K562 (cell line): ENCODE measurements around the gene SLC8A2. TPM values are rescaled to one million over a fixed set of nuclear protein-coding genes. Genes with fewer than 3 reads are reported as not detected.
A peak's percentile ranks its signal among the peaks of the same experiment; 100 is the strongest.

Source experiments
- ATAC-seq: fragments of 200-7000 bp; cut with Tn5 transposase; 3 replicates; pipeline ENCODE4 v1.9.1; 2020; ENCODE audit warnings: moderate library complexity
- BruUV-seq: library from RNA; stranded (reverse); fragments of 400-500 nt; replicated peaks from 2 replicates; lab custom pipeline; 2021; lab: Mats Ljungman, UMichigan
- CTCF ChIA-PET: fragments of 300-600 bp; formaldehyde crosslinking; extraction: SDS; loops from one replicate; lab custom pipeline; 2021; ENCODE audit warnings: low intra/inter-chr PET ratio; lab: Yijun Ruan, JAX
- POLR2A ChIA-PET: fragments of 300-600, 350-650 bp; sonication (Branson Sonifier 250); formaldehyde crosslinking; extraction: SDS; loops from one replicate; lab custom pipeline; 2021; ENCODE audit warnings: antibody characterized with exemption, inconsistent platforms; lab: Yijun Ruan, JAX
- DNase-seq, 4 experiments: peaks; one replicate each; pipeline versions ENCODE4 v3.0.0 to v3.0.0-alpha.2; 2011 to 2018; ENCODE audit warnings: low spot score in 3 of 4, mixed read lengths in 3 of 4; ENCODE audit errors: extremely low read depth in 1 of 4
- FAIRE-seq: peaks from 2 replicates; lab custom pipeline; 2011; peaks lifted over from hg19 to GRCh38; lab: Jason Lieb, UNC
- H2AFZ ChIP-seq: 2 replicates; pipeline ENCODE4 v1.6.0; 2011; ENCODE audit warnings: low read depth, low read length, control low read depth, inconsistent platforms
- H3K27ac ChIP-seq: fragments of 200-600 bp; 3 replicates; pipeline ENCODE4 v1.8.0; 2011; ENCODE audit warnings: low read depth, mild to moderate bottlenecking, control low read depth, inconsistent platforms, low read length, moderate library complexity, mixed read lengths; ENCODE audit errors: extremely low read depth
- H3K27me3 ChIP-seq, 2 experiments: fragments of 300-600 bp in 1 of 2; 2 replicates in 1 of 2; 3 replicates in 1 of 2; pipeline versions ENCODE4 v1.6.0 to v1.8.0; 2011; ENCODE audit warnings: inconsistent platforms in 2 of 2, low read length in 2 of 2, mild to moderate bottlenecking in 1 of 2, mixed read lengths in 1 of 2, moderate library complexity in 1 of 2; ENCODE audit not compliant: control insufficient read depth in 2 of 2, insufficient read depth in 2 of 2
- H3K36me3 ChIP-seq: fragments of 300-600 bp; 3 replicates; pipeline ENCODE4 v1.8.0; 2011; ENCODE audit warnings: mild to moderate bottlenecking, low read length, inconsistent platforms; ENCODE audit not compliant: control insufficient read depth, insufficient read depth
- H3K4me1 ChIP-seq, 2 experiments: fragments of 200-600 bp in 1 of 2; replicated peaks in 1 of 2; 2 replicates in 1 of 2; 3 replicates in 1 of 2; pipeline versions ENCODE4 v1.5.1 to v1.8.0; 2011; ENCODE audit warnings: inconsistent platforms in 2 of 2, low read length in 2 of 2, mild to moderate bottlenecking in 1 of 2, mixed read lengths in 1 of 2, moderate library complexity in 1 of 2; ENCODE audit not compliant: control insufficient read depth in 2 of 2, insufficient read depth in 2 of 2
- H3K4me2 ChIP-seq: 2 replicates; pipeline ENCODE4 v1.6.1; 2011; ENCODE audit warnings: low read length, control low read depth, inconsistent platforms, mixed read lengths; ENCODE audit not compliant: insufficient read depth
- H3K4me3 ChIP-seq: fragments of 200-600 bp; sonication (generic), shearing (Covaris generic); 2 replicates; pipeline ENCODE4 v1.5.1; 2016; ENCODE audit warnings: control low read depth, inconsistent platforms
- H3K79me2 ChIP-seq: fragments of 200-600 bp; 3 replicates; pipeline ENCODE4 v1.8.0; 2011; ENCODE audit warnings: low read length, inconsistent platforms; ENCODE audit not compliant: control insufficient read depth, insufficient read depth
- H3K9ac ChIP-seq, 2 experiments: 2 replicates each; pipeline versions ENCODE4 v1.6.0 to v1.6.1; 2011; ENCODE audit warnings: low read depth in 2 of 2, low read length in 2 of 2, control low read depth in 1 of 2, inconsistent platforms in 1 of 2, mild to moderate bottlenecking in 1 of 2, mixed read lengths in 1 of 2; ENCODE audit not compliant: insufficient read depth in 1 of 2
- H3K9me1 ChIP-seq: one replicate; pipeline ENCODE4 v1.6.0; 2011; ENCODE audit warnings: inconsistent platforms, mild to moderate bottlenecking, low read length, moderate library complexity; ENCODE audit not compliant: control insufficient read depth, insufficient read depth
- H3K9me3 ChIP-seq: replicated peaks from 2 replicates; pipeline ENCODE4 v1.5.1; 2011; ENCODE audit warnings: low read depth, low read length, inconsistent platforms; ENCODE audit not compliant: control insufficient read depth, insufficient read depth
- H4K20me1 ChIP-seq: replicated peaks from 2 replicates; pipeline ENCODE4 v1.6.1; 2011; ENCODE audit warnings: low read length, inconsistent platforms, mixed read lengths; ENCODE audit not compliant: control insufficient read depth, insufficient read depth
- EP400 ChIP-seq: fragments of 450-650 bp; IDR thresholded peaks from 2 replicates; pipeline ENCODE4 v1.6.1; 2017; ENCODE audit warnings: antibody characterized with exemption, mild to moderate bottlenecking, moderate library complexity
- FOSL1 ChIP-seq: fragments of 200-800 bp; sonication (Bioruptor generic); conservative IDR thresholded peaks from 2 replicates; pipeline ENCODE4 v1.6.1; 2016; ENCODE audit warnings: missing genetic modification characterization, missing compliant biosample characterization
- FOXA1 ChIP-seq: fragments of 450-650 bp; IDR thresholded peaks from 2 replicates; pipeline ENCODE4 v1.6.1; 2016; ENCODE audit warnings: mild to moderate bottlenecking, borderline replicate concordance
- GATA2 ChIP-seq: sonication (generic); formaldehyde crosslinking; IDR thresholded peaks from 2 replicates; pipeline ENCODE4 v1.4.0; 2020; ENCODE audit warnings: mild to moderate bottlenecking, missing genetic modification reagents
- IFI16 ChIP-seq: fragments of 250-450 bp; sonication (Bioruptor Pico); IDR thresholded peaks from 2 replicates; pipeline ENCODE4 v2.1.2; 2022; ENCODE audit warnings: mild to moderate bottlenecking, inconsistent platforms
- ZNF584 ChIP-seq: fragments of 200-800 bp; sonication (Bioruptor generic); IDR thresholded peaks from 2 replicates; pipeline ENCODE4 v1.6.1; 2016; ENCODE audit warnings: low read depth, mild to moderate bottlenecking, missing genetic modification characterization, missing compliant biosample characterization
- ZNF75A ChIP-seq: fragments of 450-650 bp; formaldehyde crosslinking; IDR thresholded peaks from 2 replicates; pipeline ENCODE4 v1.4.0; 2020; ENCODE audit warnings: mild to moderate bottlenecking
- WGBS: fragments of 100-300 bp; shearing (Covaris generic); methylation state at CpG from one replicate; pipeline ENCODE4 v1.1.6; 2016; ENCODE audit warnings: low coverage, mixed read lengths; ENCODE audit not compliant: insufficient coverage; ENCODE audit errors: missing lambda C conversion rate; 5-methylcytosine and 5-hydroxymethylcytosine counted together
- in situ Hi-C: fragments of 300-500 bp; cut with MboI; formaldehyde crosslinking; loops from 4 replicates; pipeline ENCODE4 v1.15.0; 2018; ENCODE audit warnings: inconsistent platforms, mixed read lengths
- intact Hi-C: fragments of 100-400 bp; cut with micrococcal nuclease; formaldehyde crosslinking; loops from 2 replicates; pipeline ENCODE4 v1.14.2; 2022
- polyA plus RNA-seq, 8 experiments: library from polyadenylated mRNA; depleted of rRNA in 4 of 8; stranded (reverse) in 5 of 8; unstranded in 3 of 8; fragments of >200 nt; fragmentation: Nextera tagmentation in 2 of 8; fragmentation: Illumina TruSeq in 1 of 8; extraction: Ambion mirVana in 2 of 8; extraction: Trizol in 1 of 8; gene quantifications; 2 replicates each; pipeline versions ENCODE4 v1.2.1 to v1.2.3, GENCODE V29; 2011 to 2014; ENCODE audit warnings: inconsistent platforms in 1 of 8, missing spikeins in 1 of 8
- total RNA-seq, 7 experiments: library from RNA; depleted of rRNA in 6 of 7; stranded (reverse); fragments of >200 nt in 6 of 7; fragmentation: Illumina TruSeq in 2 of 7; extraction: Trizol in 2 of 7; gene quantifications; 2 replicates each; pipeline versions ENCODE4 v1.2.1 to v1.2.3, GENCODE V29; 2011 to 2021; ENCODE audit warnings: low replicate concordance in 1 of 7
- TF ChIP-seq, protein P1 (sequence below): fragments of 450-650 bp; formaldehyde crosslinking; IDR thresholded peaks from 2 replicates; pipeline ENCODE4 v1.4.0; 2022; ENCODE audit warnings: mild to moderate bottlenecking, moderate library complexity
- TF ChIP-seq, protein P2 (sequence below), 2 experiments: fragments of 450-650 bp in 1 of 2; sonication (generic) in 1 of 2; formaldehyde crosslinking in 1 of 2; IDR thresholded peaks in 1 of 2; conservative IDR thresholded peaks in 1 of 2; 2 replicates each; pipeline versions ENCODE4 v1.6.1 to v1.8.1; 2016 to 2023; ENCODE audit warnings: mild to moderate bottlenecking in 2 of 2, moderate library complexity in 2 of 2, inconsistent platforms in 1 of 2, missing genetic modification reagents in 1 of 2
- TF ChIP-seq, protein P3 (sequence below): fragments of 250-450 bp; sonication (Bioruptor Pico); IDR thresholded peaks from 2 replicates; pipeline ENCODE4 v1.4.0; 2020; ENCODE audit warnings: borderline replicate concordance
- TF ChIP-seq, protein P4 (sequence below): sonication (generic); formaldehyde crosslinking; IDR thresholded peaks from 2 replicates; pipeline ENCODE4 v1.8.1; 2023; ENCODE audit warnings: mild to moderate bottlenecking, missing genetic modification reagents

SLC8A2 gene
- total and polyA plus RNA-seq, 9 of the 15 experiments (the other 6 are each of a cell fraction or from before 2014, with no cell fraction given) = 0.07 to 0.66 (median 0.24) TPM; not detected in 3

DNA sequence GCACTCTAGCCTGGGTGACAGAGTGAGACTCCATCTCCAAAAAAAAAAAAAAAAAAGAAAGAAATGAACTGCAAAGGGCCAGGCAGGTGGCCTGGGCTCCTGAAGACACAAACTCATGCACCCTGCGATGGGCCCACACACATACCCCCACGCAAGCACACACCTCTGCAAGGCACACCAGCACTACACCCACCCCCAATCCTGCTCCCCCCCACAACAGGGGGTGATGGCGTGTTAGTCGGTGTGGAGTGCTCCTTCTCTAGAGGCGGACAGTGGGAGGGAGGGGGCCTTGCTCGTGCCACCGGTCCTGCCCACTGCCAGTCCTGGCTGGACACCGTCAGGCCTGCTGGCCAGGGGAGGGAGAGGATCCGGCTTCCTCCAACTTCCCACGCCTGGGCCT lies 1.6 kb upstream of the SLC8A2 start (continued):
- TF ChIP-seq, protein P1, sequence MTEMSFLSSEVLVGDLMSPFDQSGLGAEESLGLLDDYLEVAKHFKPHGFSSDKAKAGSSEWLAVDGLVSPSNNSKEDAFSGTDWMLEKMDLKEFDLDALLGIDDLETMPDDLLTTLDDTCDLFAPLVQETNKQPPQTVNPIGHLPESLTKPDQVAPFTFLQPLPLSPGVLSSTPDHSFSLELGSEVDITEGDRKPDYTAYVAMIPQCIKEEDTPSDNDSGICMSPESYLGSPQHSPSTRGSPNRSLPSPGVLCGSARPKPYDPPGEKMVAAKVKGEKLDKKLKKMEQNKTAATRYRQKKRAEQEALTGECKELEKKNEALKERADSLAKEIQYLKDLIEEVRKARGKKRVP (CRISPR knock-in tag) = no peak
- TF ChIP-seq, protein P2, sequence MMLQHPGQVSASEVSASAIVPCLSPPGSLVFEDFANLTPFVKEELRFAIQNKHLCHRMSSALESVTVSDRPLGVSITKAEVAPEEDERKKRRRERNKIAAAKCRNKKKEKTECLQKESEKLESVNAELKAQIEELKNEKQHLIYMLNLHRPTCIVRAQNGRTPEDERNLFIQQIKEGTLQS (IDR thresholded peaks at IDR 0.05) = no peak
- TF ChIP-seq, protein P2 (CRISPR knock-in tag; conservative IDR thresholded peaks at IDR 0.05) = no peak
- TF ChIP-seq FOSL1 (no peak), FOXA1 (no peak)

DNA sequence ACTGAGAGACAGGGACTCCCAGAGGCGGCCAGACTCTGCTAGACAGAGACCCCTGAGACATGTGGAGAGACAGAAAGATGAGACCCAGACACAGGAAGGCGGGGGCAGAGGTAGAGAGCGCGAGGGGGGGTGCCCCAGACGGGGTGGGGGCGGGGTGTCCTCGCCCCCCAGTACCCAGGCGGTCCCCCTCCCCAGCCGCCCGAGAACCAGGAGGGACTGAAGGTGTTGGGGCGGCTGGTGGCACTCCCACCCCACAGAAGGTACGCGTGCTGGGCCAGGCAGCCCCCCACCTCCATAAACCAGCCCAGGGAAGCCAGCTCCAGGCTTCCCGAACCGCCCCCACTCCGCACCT lies 336 bp downstream of the SLC8A2 start:
- Histone ChIP-seq H3K4me2 (no peak overlapping the region), H3K27ac (no peak overlapping the region), H3K9me3 (no peaks in the 10 kb centered on the region), H3K9me1 (no peaks in the 10 kb centered on the region), H3K9ac (peak overlapping the region in 1 of 2 experiments; percentile 43; a peak in 1 of 4 replicates), H4K20me1 (peaks cover 11% of the 10 kb centered on the region; the same call in 1 of the 2 replicates), H3K79me2 (no peaks in the 10 kb centered on the region), H3K4me3 (no peak overlapping the region), H3K27me3 (peaks cover 9 to 35% of the 10 kb centered on the region in 2 experiments; a peak in 3 of 5 replicates), H3K36me3 (no peaks in the 10 kb centered on the region), H3K4me1 (peaks cover 6 to 46% of the 10 kb centered on the region in 2 experiments), H2AFZ (no peak overlapping the region)
- no peak for FAIRE-seq
- no peak; the same call in 2 of the 3 replicates for ATAC-seq
- ChIA-PET CTCF (no interaction called here), POLR2A (no interaction called here)
- no TSS peak for BruUV-seq
- in situ Hi-C loops (no loop called here), intact Hi-C loops (no loop called here)
- WGBS = 14% methylated on average over 4 of the region's 16 CpGs
- DNase-seq = no peak
- no peak for TF ChIP-seq GATA2
- TF ChIP-seq, protein P1 (CRISPR knock-in tag) = no peak
- TF ChIP-seq IFI16 (CRISPR knock-in tag) = no peak
- TF ChIP-seq ZNF75A (CRISPR knock-in tag) = no peak
- TF ChIP-seq, protein P3, sequence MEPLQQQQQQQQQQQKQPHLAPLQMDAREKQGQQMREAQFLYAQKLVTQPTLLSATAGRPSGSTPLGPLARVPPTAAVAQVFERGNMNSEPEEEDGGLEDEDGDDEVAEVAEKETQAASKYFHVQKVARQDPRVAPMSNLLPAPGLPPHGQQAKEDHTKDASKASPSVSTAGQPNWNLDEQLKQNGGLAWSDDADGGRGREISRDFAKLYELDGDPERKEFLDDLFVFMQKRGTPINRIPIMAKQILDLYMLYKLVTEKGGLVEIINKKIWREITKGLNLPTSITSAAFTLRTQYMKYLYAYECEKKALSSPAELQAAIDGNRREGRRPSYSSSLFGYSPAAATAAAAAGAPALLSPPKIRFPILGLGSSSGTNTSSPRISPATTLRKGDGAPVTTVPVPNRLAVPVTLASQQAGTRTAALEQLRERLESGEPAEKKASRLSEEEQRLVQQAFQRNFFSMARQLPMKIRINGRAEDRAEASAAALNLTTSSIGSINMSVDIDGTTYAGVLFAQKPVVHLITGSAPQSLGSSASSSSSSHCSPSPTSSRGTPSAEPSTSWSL (CRISPR knock-in tag) = no peak
- TF ChIP-seq EP400 = no peak
- TF ChIP-seq, protein P4, sequence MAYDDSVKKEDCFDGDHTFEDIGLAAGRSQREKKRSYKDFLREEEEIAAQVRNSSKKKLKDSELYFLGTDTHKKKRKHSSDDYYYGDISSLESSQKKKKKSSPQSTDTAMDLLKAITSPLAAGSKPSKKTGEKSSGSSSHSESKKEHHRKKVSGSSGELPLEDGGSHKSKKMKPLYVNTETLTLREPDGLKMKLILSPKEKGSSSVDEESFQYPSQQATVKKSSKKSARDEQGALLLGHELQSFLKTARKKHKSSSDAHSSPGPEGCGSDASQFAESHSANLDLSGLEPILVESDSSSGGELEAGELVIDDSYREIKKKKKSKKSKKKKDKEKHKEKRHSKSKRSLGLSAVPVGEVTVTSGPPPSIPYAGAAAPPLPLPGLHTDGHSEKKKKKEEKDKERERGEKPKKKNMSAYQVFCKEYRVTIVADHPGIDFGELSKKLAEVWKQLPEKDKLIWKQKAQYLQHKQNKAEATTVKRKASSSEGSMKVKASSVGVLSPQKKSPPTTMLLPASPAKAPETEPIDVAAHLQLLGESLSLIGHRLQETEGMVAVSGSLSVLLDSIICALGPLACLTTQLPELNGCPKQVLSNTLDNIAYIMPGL (CRISPR knock-in tag) = no peak
- TF ChIP-seq ZNF584 (CRISPR knock-in tag) = no peak
